Measurements from ENCODE around the gene B4GALNT1.
"Not testable (repeated sequence)": the region's sequence is repeated elsewhere in the genome, so short reads cannot be mapped to it uniquely, and the experiment has no call there.

DNA sequence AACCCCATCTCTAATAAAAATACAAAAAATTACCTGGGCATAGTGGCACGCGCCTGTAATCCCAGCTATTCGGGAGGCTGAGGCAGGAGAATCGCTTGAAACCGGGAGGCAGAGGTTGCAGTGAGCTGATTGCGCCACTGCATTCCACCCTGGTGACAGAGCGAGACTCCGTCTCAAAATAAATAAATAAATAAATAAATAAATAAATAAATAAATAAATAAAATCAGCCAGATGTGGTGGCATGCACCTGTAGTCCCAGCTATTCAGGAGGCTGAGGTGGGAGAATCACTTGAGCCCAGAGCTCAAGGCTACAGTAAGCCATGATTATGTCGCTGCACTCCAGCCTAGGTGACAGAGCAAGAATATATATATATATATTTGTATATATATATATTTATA is 44.9 kb upstream of the B4GALNT1 start:
- TF ChIP-seq HNF4G (IDR thresholded peaks at IDR 0.05); CTCF (IDR thresholded peaks at IDR 0.05; ENCODE audit: low read depth, low read length, missing input control); FOXA2 (IDR thresholded peaks at IDR 0.05); TAF1 (conservative IDR thresholded peaks at IDR 0.05); MAX (IDR thresholded peaks at IDR 0.05); RAD21 (IDR thresholded peaks at IDR 0.05); GABPA (IDR thresholded peaks at IDR 0.05 in 1 of 2, conservative IDR thresholded peaks at IDR 0.05 in 1 of 2); EGR1 (IDR thresholded peaks at IDR 0.05; ENCODE audit: low read depth in 2 of 2); YY1 (IDR thresholded peaks at IDR 0.05): not testable (repeated sequence)
- TF ChIP-seq, protein P1, sequence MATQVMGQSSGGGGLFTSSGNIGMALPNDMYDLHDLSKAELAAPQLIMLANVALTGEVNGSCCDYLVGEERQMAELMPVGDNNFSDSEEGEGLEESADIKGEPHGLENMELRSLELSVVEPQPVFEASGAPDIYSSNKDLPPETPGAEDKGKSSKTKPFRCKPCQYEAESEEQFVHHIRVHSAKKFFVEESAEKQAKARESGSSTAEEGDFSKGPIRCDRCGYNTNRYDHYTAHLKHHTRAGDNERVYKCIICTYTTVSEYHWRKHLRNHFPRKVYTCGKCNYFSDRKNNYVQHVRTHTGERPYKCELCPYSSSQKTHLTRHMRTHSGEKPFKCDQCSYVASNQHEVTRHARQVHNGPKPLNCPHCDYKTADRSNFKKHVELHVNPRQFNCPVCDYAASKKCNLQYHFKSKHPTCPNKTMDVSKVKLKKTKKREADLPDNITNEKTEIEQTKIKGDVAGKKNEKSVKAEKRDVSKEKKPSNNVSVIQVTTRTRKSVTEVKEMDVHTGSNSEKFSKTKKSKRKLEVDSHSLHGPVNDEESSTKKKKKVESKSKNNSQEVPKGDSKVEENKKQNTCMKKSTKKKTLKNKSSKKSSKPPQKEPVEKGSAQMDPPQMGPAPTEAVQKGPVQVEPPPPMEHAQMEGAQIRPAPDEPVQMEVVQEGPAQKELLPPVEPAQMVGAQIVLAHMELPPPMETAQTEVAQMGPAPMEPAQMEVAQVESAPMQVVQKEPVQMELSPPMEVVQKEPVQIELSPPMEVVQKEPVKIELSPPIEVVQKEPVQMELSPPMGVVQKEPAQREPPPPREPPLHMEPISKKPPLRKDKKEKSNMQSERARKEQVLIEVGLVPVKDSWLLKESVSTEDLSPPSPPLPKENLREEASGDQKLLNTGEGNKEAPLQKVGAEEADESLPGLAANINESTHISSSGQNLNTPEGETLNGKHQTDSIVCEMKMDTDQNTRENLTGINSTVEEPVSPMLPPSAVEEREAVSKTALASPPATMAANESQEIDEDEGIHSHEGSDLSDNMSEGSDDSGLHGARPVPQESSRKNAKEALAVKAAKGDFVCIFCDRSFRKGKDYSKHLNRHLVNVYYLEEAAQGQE (IDR thresholded peaks at IDR 0.05), result not testable (repeated sequence)

All from liver (tissue), 3 donors.